IMR-90 (cell line): ENCODE measurements around the gene ADH6. TPM values are rescaled to one million over a fixed set of nuclear protein-coding genes. Genes with fewer than 3 reads are reported as not detected.
A peak's percentile ranks its signal among the peaks of the same experiment; 100 is the strongest.

Experiments used
- ATAC-seq: fragments of 200-7000 bp; cut with Tn5 transposase; 2 replicates; pipeline ENCODE4 v1.9.1; 2020; ENCODE audit warnings: low read depth, mild to moderate bottlenecking, moderate library complexity
- BruUV-seq: library from RNA; stranded (reverse); fragments of 400-500 nt; replicated peaks from 2 replicates; lab custom pipeline; 2021; lab: Mats Ljungman, UMichigan
- CTCF ChIA-PET: fragments of 300-600 bp; formaldehyde crosslinking; extraction: SDS; loops from one replicate; lab custom pipeline; 2021; ENCODE audit warnings: antibody characterized with exemption; lab: Yijun Ruan, JAX
- POLR2A ChIA-PET: fragments of 300-600 bp; sonication (Branson Sonifier 250); formaldehyde crosslinking; loops from one replicate; lab custom pipeline; 2022; ENCODE audit warnings: antibody characterized with exemption; ENCODE audit not compliant: unreplicated experiment; lab: Charles Lee
- DNase-seq: peaks from one replicate; pipeline ENCODE4 v3.0.0; 2013
- H2AFZ ChIP-seq: replicated peaks from 2 replicates; pipeline ENCODE3; 2013; ENCODE audit warnings: low read length, mild to moderate bottlenecking; ENCODE audit not compliant: poor library complexity
- H2AK5ac ChIP-seq: 2 replicates; pipeline ENCODE4 v1.6.1; 2013; ENCODE audit warnings: low read depth, low read length, inconsistent platforms
- H2AK9ac ChIP-seq: replicated peaks from 2 replicates; pipeline ENCODE3; 2013; ENCODE audit warnings: mild to moderate bottlenecking, low read depth, low read length, moderate library complexity; ENCODE audit not compliant: poor library complexity
- H2BK120ac ChIP-seq: 2 replicates; pipeline ENCODE4 v1.6.1; 2013; ENCODE audit warnings: low read depth, low read length, inconsistent platforms
- H2BK15ac ChIP-seq: 3 replicates; pipeline ENCODE4 v1.6.1; 2013; ENCODE audit warnings: low read depth, low read length, inconsistent platforms
- H2BK20ac ChIP-seq: 2 replicates; pipeline ENCODE4 v1.6.1; 2013; ENCODE audit warnings: low read depth, mild to moderate bottlenecking, inconsistent platforms, low read length, moderate library complexity
- H2BK5ac ChIP-seq: 2 replicates; pipeline ENCODE4 v1.6.1; 2013; ENCODE audit warnings: mild to moderate bottlenecking, low read depth, low read length, inconsistent platforms; ENCODE audit not compliant: poor library complexity, severe bottlenecking
- H3K14ac ChIP-seq: replicated peaks from 2 replicates; pipeline ENCODE4 v1.6.1; 2013; ENCODE audit warnings: low read depth, low read length, inconsistent platforms
- H3K18ac ChIP-seq: 2 replicates; pipeline ENCODE4 v1.6.1; 2013; ENCODE audit warnings: low read depth, low read length, control low read depth
- H3K23ac ChIP-seq: 2 replicates; pipeline ENCODE4 v1.6.1; 2013; ENCODE audit warnings: low read depth, low read length, inconsistent platforms
- H3K27ac ChIP-seq: 2 replicates; pipeline ENCODE4 v1.5.1; 2013; ENCODE audit warnings: mild to moderate bottlenecking, control low read depth, low read length; ENCODE audit not compliant: insufficient read depth
- H3K27me3 ChIP-seq: 2 replicates; pipeline ENCODE4 v1.6.1; 2013; ENCODE audit warnings: low read length; ENCODE audit not compliant: control insufficient read depth, insufficient read depth
- H3K36me3 ChIP-seq: 2 replicates; pipeline ENCODE4 v1.6.1; 2013; ENCODE audit warnings: low read length, mixed read lengths; ENCODE audit not compliant: control insufficient read depth, insufficient read depth
- H3K4ac ChIP-seq: 2 replicates; pipeline ENCODE4 v1.6.1; 2013; ENCODE audit warnings: low read depth, low read length, inconsistent platforms
- H3K4me1 ChIP-seq: 2 replicates; pipeline ENCODE4 v1.6.1; 2013; ENCODE audit warnings: low read length, mixed read lengths; ENCODE audit not compliant: control insufficient read depth, insufficient read depth
- H3K4me2 ChIP-seq: 2 replicates; pipeline ENCODE4 v1.6.1; 2013; ENCODE audit warnings: low read depth, mild to moderate bottlenecking, control low read depth, low read length, moderate library complexity
- H3K4me3 ChIP-seq: 2 replicates; pipeline ENCODE4 v1.5.1; 2013; ENCODE audit warnings: low read depth, mild to moderate bottlenecking, control low read depth, low read length, moderate library complexity; ENCODE audit not compliant: insufficient read depth
- H3K56ac ChIP-seq: 2 replicates; pipeline ENCODE4 v1.6.1; 2013; ENCODE audit warnings: low read length, inconsistent platforms; ENCODE audit not compliant: insufficient read depth; ENCODE audit errors: extremely low read depth
- H3K79me1 ChIP-seq, 2 experiments: 2 replicates each; pipeline ENCODE4 v1.6.1; 2013; ENCODE audit warnings: low read length in 2 of 2, inconsistent platforms in 1 of 2, low read depth in 1 of 2
- H3K9ac ChIP-seq: 2 replicates; pipeline ENCODE4 v1.6.1; 2013; ENCODE audit warnings: low read depth, low read length, control low read depth
- H3K9me1 ChIP-seq: 2 replicates; pipeline ENCODE4 v1.6.1; 2013; ENCODE audit warnings: low read length, inconsistent platforms; ENCODE audit not compliant: insufficient read depth
- H3K9me3 ChIP-seq: 2 replicates; pipeline ENCODE4 v1.6.1; 2013; ENCODE audit warnings: low read length; ENCODE audit not compliant: control insufficient read depth, insufficient read depth
- H4K20me1 ChIP-seq: 2 replicates; pipeline ENCODE4 v1.6.1; 2013; ENCODE audit warnings: low read length, inconsistent platforms; ENCODE audit not compliant: insufficient read depth
- H4K5ac ChIP-seq: 2 replicates; pipeline ENCODE4 v1.6.1; 2013; ENCODE audit warnings: mild to moderate bottlenecking, low read depth, low read length, control low read depth
- H4K8ac ChIP-seq, 2 experiments: 2 replicates each; pipeline ENCODE4 v1.6.1; 2013; ENCODE audit warnings: low read depth in 2 of 2, low read length in 2 of 2, control low read depth in 1 of 2, inconsistent platforms in 1 of 2
- H4K91ac ChIP-seq: 2 replicates; pipeline ENCODE4 v1.6.1; 2013; ENCODE audit warnings: low read depth, low read length, inconsistent platforms; ENCODE audit not compliant: insufficient read depth
- BHLHE40 ChIP-seq: fragments of 150-350 bp; IDR thresholded peaks from 2 replicates; pipeline ENCODE4 v1.6.1; 2016; ENCODE audit warnings: mild to moderate bottlenecking, low read depth, low read length
- CEBPB ChIP-seq: IDR thresholded peaks from 2 replicates; pipeline ENCODE4 v1.6.1; 2012; ENCODE audit warnings: low read depth, low read length, improper control_type of control experiment
- CHD1 ChIP-seq: IDR thresholded peaks from 2 replicates; pipeline ENCODE4 v1.6.1; 2012; ENCODE audit warnings: low read depth, low read length, improper control_type of control experiment
- MAZ ChIP-seq: IDR thresholded peaks from 2 replicates; pipeline ENCODE4 v1.6.1; 2012; ENCODE audit warnings: low read depth, mild to moderate bottlenecking, low read length, improper control_type of control experiment, moderate library complexity, borderline replicate concordance
- MXI1 ChIP-seq: IDR thresholded peaks from 2 replicates; pipeline ENCODE4 v1.6.1; 2012; ENCODE audit warnings: low read depth, mild to moderate bottlenecking, low read length, moderate library complexity, borderline replicate concordance
- NFE2L2 ChIP-seq: fragments of 150-350 bp; IDR thresholded peaks from 2 replicates; pipeline ENCODE4 v1.6.1; 2016; ENCODE audit warnings: low read depth, mild to moderate bottlenecking, low read length
- POLR2A ChIP-seq: IDR thresholded peaks from 2 replicates; pipeline ENCODE4 v1.6.1; 2012; ENCODE audit warnings: mild to moderate bottlenecking, low read depth, low read length
- RAD21 ChIP-seq: IDR thresholded peaks from 2 replicates; pipeline ENCODE4 v1.6.1; 2012; ENCODE audit warnings: low read length, improper control_type of control experiment
- RFX5 ChIP-seq: IDR thresholded peaks from 2 replicates; pipeline ENCODE4 v1.8.0; 2012; ENCODE audit warnings: low read depth, mild to moderate bottlenecking, low read length, moderate library complexity
- SMC3 ChIP-seq: fragments of 150-350 bp; IDR thresholded peaks from 2 replicates; pipeline ENCODE4 v1.6.1; 2016; ENCODE audit warnings: low read depth, mild to moderate bottlenecking, antibody characterized with exemption, low read length, moderate library complexity
- dilution Hi-C: fragments of 300-500 bp; cut with HindIII; formaldehyde crosslinking; loops from one replicate; pipeline ENCODE4 v1.14.3; 2018; ENCODE audit warnings: low sequenced_read_pairs; ENCODE audit not compliant: unreplicated experiment
- in situ Hi-C: fragments of 300-500 bp; cut with MboI; formaldehyde crosslinking; loops from 3 replicates; pipeline ENCODE4 v1.14.3; 2019; ENCODE audit warnings: low sequenced_read_pairs, inconsistent platforms, mixed read lengths
- intact Hi-C: fragments of 100-400 bp; cut with micrococcal nuclease; formaldehyde crosslinking; loops from 2 replicates; pipeline ENCODE4 v1.10.0; 2022
- polyA plus RNA-seq, 3 experiments: library from polyadenylated mRNA; depleted of rRNA; stranded (reverse); fragments of >200 nt; gene quantifications; 2 replicates each; pipeline ENCODE4 v1.2.3, GENCODE V29; 2012; ENCODE audit warnings: low replicate concordance in 1 of 3
- total RNA-seq: library from RNA; depleted of rRNA; stranded (reverse); fragments of >200 nt; gene quantifications from 2 replicates; pipeline ENCODE4 v1.2.3, GENCODE V29; 2012
- TF ChIP-seq, protein P1 (sequence below): fragments of 150-350 bp; IDR thresholded peaks from 2 replicates; pipeline ENCODE4 v1.6.1; 2016; ENCODE audit warnings: low read depth, mild to moderate bottlenecking, low read length, moderate library complexity, borderline replicate concordance
- TF ChIP-seq, protein P2 (sequence below): conservative IDR thresholded peaks from 2 replicates; pipeline ENCODE4 v1.5.1; 2012; ENCODE audit warnings: mild to moderate bottlenecking, low read depth, low read length, improper control_type of control experiment

The ADH6 gene
- total and polyA plus RNA-seq, 2 of the 4 experiments (the other 2 are of a cell fraction) = not detected

DNA sequence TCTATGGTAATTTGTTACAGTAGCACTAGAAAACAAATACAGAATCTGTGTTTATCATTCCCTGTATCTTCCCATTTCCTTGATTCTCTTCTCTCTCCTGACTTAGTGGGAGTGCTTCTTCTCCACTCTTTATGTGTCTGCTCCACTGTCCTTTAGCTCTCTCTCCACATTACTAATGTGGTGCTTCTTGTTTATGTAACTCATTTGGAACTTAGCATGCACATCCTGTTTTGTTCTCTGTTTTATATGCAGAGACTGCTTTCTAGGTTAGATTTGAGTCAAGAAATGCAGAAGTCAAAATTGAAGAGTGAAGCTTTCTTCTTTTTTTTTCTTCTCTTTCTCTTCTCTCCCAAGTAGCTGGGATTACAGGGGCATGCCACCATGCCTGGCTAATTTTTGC is 45.9 kb upstream of the ADH6 start:
- H2AK9ac ChIP-seq = no peak overlapping the region
- no peak overlapping the region for H2AK5ac ChIP-seq
- no peaks in the 10 kb centered on the region for H3K9me1 ChIP-seq
- no peaks in the 10 kb centered on the region for H3K27me3 ChIP-seq
- H3K27ac ChIP-seq = no peak overlapping the region
- H3K9ac ChIP-seq = no peak overlapping the region
- H3K4me2 ChIP-seq = no peak overlapping the region
- ATAC-seq (peak; percentile 68), DNase-seq (no peak)
- H2BK5ac ChIP-seq = no peak overlapping the region
- ChIA-PET CTCF (no interaction called here), POLR2A (no interaction called here)
- peak overlapping the region; percentile 69; the same call in 1 of the 2 replicates for H4K5ac ChIP-seq
- H4K20me1 ChIP-seq = no peaks in the 10 kb centered on the region
- no peak overlapping the region for H2BK120ac ChIP-seq
- no peak overlapping the region for H3K4me3 ChIP-seq
- in situ Hi-C loops = no loop called here
- peaks cover 2% of the 10 kb centered on the region; the same call in 1 of the 2 replicates for H3K4me1 ChIP-seq
- no peak overlapping the region for H4K8ac ChIP-seq
- H2AFZ ChIP-seq = no peak overlapping the region
- no peaks in the 10 kb centered on the region for H3K79me1 ChIP-seq
- H3K36me3 ChIP-seq = no peaks in the 10 kb centered on the region
- TF ChIP-seq POLR2A = no peak
- TF ChIP-seq SMC3 = no peak
- TF ChIP-seq, protein P1, sequence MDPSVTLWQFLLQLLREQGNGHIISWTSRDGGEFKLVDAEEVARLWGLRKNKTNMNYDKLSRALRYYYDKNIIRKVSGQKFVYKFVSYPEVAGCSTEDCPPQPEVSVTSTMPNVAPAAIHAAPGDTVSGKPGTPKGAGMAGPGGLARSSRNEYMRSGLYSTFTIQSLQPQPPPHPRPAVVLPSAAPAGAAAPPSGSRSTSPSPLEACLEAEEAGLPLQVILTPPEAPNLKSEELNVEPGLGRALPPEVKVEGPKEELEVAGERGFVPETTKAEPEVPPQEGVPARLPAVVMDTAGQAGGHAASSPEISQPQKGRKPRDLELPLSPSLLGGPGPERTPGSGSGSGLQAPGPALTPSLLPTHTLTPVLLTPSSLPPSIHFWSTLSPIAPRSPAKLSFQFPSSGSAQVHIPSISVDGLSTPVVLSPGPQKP = no peak
- TF ChIP-seq, protein P2, sequence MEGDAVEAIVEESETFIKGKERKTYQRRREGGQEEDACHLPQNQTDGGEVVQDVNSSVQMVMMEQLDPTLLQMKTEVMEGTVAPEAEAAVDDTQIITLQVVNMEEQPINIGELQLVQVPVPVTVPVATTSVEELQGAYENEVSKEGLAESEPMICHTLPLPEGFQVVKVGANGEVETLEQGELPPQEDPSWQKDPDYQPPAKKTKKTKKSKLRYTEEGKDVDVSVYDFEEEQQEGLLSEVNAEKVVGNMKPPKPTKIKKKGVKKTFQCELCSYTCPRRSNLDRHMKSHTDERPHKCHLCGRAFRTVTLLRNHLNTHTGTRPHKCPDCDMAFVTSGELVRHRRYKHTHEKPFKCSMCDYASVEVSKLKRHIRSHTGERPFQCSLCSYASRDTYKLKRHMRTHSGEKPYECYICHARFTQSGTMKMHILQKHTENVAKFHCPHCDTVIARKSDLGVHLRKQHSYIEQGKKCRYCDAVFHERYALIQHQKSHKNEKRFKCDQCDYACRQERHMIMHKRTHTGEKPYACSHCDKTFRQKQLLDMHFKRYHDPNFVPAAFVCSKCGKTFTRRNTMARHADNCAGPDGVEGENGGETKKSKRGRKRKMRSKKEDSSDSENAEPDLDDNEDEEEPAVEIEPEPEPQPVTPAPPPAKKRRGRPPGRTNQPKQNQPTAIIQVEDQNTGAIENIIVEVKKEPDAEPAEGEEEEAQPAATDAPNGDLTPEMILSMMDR = no peak
- no peak for TF ChIP-seq MAZ
- TF ChIP-seq RFX5 = no peak
- no peak for TF ChIP-seq RAD21
- TF ChIP-seq MXI1 = no peak
- TF ChIP-seq CHD1 = no peak
- TF ChIP-seq NFE2L2 = no peak
- no peak for TF ChIP-seq CEBPB
- no peak for TF ChIP-seq BHLHE40
- H3K9me3 ChIP-seq = peaks cover 3% of the 10 kb centered on the region; the same call in 1 of the 2 replicates
- H3K4ac ChIP-seq = no peak overlapping the region
- H2BK15ac ChIP-seq = no peak overlapping the region
- no peak overlapping the region for H3K56ac ChIP-seq
- BruUV-seq = no TSS peak
- no peak overlapping the region for H2BK20ac ChIP-seq
- no peak overlapping the region for H3K23ac ChIP-seq
- no peak overlapping the region for H3K14ac ChIP-seq
- intact Hi-C loops = no loop called here
- dilution Hi-C loops = no loop called here
- no peak overlapping the region; the same call in 1 of the 2 replicates for H3K18ac ChIP-seq
- H4K91ac ChIP-seq = no peak overlapping the region
